ENCODE results near the gene MRPL2.

The MRPL2 gene

DNA sequence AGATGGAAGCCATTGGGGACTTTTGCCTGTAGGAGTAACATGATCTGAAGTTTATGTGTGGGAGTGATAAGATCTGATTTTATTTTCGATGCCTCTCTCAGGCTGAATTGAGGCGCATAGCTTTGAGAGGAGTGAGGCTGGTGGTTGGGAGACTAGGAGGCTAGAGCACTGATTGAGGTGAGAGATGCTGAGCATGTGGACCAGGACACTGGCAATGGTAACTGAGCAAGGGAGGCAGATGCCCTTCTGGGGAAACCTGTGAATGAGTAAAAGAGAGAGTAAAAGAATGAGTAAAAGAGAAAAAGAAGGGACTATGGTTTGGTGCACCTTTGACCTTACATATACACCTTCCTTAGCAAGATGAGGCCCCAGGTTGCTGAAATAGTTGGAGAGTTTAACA lies 34.8 kb downstream of the MRPL2 start:
- H3K4me3 ChIP-seq (ENCODE audit: control insufficient read depth, low read depth, low read length), result no peak overlapping the region
- TF ChIP-seq, protein P1, sequence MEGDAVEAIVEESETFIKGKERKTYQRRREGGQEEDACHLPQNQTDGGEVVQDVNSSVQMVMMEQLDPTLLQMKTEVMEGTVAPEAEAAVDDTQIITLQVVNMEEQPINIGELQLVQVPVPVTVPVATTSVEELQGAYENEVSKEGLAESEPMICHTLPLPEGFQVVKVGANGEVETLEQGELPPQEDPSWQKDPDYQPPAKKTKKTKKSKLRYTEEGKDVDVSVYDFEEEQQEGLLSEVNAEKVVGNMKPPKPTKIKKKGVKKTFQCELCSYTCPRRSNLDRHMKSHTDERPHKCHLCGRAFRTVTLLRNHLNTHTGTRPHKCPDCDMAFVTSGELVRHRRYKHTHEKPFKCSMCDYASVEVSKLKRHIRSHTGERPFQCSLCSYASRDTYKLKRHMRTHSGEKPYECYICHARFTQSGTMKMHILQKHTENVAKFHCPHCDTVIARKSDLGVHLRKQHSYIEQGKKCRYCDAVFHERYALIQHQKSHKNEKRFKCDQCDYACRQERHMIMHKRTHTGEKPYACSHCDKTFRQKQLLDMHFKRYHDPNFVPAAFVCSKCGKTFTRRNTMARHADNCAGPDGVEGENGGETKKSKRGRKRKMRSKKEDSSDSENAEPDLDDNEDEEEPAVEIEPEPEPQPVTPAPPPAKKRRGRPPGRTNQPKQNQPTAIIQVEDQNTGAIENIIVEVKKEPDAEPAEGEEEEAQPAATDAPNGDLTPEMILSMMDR (IDR thresholded peaks at IDR 0.05; ENCODE audit: control insufficient read depth, insufficient read depth, low read depth, low read length, missing control alignments), result no peak
- no peak for DNase-seq (ENCODE audit: low read depth)

DNA sequence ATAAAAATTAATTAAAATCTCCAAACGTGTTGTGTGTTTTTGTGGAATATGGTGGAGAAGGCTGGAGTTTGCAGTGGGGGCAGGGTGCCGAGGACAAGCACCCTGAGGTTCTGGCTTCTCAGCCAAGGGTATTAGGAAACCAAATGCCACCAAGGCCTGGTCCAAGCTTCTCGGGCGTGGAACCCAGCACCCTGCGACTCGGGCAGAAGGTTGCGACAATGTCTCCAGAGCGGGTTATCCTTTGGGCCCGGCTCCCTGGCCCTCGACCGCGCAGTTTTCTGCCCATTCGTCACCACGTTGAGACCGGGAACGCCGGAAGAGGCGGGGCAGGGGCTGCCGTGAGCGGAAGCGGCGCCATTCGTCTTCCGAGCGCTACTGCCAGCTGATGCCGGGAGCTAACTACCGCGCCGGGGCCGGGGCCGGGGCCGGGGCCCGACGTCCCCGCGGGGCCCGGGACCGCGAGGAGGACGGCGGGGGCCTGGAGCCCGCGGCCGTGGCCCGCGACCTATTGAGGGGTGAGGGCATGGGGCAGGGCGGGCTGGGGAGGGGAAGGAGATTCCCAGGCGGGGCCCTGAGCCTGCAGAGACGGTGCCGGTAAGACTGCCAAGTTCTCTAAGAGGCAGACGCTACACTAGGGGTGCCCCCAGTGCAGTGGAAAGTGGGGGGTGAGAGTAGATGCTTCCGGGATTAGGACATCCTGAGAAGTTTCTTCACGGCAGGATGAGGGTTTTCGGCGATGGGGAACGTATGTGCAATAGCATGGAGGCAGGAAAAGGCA lies 37.8 kb downstream of the MRPL2 start, which contains the start of gene RRP36:
RRP36 (plus strand) TSS at position 354 of the 778 bp plus-strand sequence; CDS start at position 386, 32 bp downstream.
- DNase-seq (ENCODE audit: low read depth), result no peak
- H3K4me3 ChIP-seq (ENCODE audit: control insufficient read depth, low read depth, low read length), result peak within 1 kb of the TSS; percentile 83
- TF ChIP-seq, protein P1 (IDR thresholded peaks at IDR 0.05; ENCODE audit: control insufficient read depth, insufficient read depth, low read depth, low read length, missing control alignments), result no peak

DNA sequence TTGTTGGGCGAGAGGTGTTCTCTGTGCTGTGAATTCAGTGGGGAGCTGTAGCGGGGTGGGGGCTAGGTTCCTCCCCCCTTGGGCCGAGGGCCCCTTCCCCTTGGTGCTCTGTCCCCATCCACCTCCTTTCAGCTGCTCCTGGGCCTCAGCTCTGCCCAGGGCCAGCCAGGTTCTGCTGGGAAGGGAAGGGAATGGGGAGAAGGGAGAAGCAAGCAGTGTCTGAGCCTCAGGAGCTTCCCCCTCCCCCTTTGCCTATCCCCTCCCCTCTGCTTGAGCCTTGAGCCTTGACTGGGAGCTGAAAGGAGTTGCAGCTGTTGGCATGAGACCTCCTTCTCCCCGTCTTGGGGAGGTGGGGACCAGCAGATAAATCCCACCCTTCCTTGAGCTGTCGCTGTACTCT lies 38.4 kb downstream of the MRPL2 start:
- TF ChIP-seq, protein P1 (IDR thresholded peaks at IDR 0.05; ENCODE audit: control insufficient read depth, insufficient read depth, low read depth, low read length, missing control alignments), result no peak
- DNase-seq (ENCODE audit: low read depth), result no peak
- peak overlapping the region; percentile 83 for H3K4me3 ChIP-seq (ENCODE audit: control insufficient read depth, low read depth, low read length)

DNA sequence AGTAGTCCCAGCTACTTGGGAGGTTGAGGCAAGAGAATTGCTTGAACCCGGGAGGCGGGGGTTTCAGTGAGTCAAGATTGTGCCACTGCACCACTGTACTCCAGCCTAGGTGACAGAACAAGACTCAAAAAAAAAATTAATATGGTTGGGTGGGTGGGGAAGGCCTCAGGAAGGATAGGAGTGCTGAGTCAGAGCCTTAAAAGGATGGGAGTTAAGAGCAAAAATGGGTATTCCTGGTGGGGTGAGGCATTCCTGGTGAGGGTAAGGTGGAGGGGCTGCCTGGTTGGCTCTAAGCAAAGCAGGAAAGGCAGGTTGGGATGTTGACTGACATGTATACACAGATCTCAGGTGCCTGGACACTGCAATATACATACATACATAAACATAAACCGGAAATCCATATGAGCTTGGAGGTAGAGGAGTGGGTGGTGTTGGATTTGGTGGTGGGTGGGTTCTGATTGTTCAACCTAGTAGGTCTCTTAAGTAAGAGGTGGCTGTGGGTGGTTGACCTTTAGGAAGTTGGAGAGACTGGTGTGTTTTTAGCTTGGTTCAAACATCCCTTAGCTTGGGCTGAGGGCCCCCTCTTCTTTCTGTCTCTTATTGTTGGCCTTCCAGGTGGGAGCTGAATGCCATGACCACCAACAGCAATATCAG lies 39.1 kb downstream of the MRPL2 start:
- H3K4me3 ChIP-seq (ENCODE audit: control insufficient read depth, low read depth, low read length), result no peak overlapping the region
- TF ChIP-seq, protein P1 (IDR thresholded peaks at IDR 0.05; ENCODE audit: control insufficient read depth, insufficient read depth, low read depth, low read length, missing control alignments), result no peak
- DNase-seq (ENCODE audit: low read depth), result no peak

- DNase-seq (ENCODE audit: low read depth), result no peak
- TF ChIP-seq, protein P1 (IDR thresholded peaks at IDR 0.05; ENCODE audit: control insufficient read depth, insufficient read depth, low read depth, low read length, missing control alignments), result no peak
- no peak overlapping the region for H3K4me3 ChIP-seq (ENCODE audit: control insufficient read depth, low read depth, low read length)
These were observed 40.1 kb downstream of the MRPL2 start for GRCh38 chr6:43019152-43019551.

GRCh38 chr6:43016943-43017334 lies 42.3 kb downstream of the MRPL2 start:
- no peak for DNase-seq (ENCODE audit: low read depth)
- no peak overlapping the region for H3K4me3 ChIP-seq (ENCODE audit: control insufficient read depth, low read depth, low read length)
- TF ChIP-seq, protein P1 (IDR thresholded peaks at IDR 0.05; ENCODE audit: control insufficient read depth, insufficient read depth, low read depth, low read length, missing control alignments), result no peak

All from AG09309 (cell line).